ENCODE measurements around the gene NECTIN1.
"Not testable (repeated sequence)": the region's sequence is repeated elsewhere in the genome, so short reads cannot be mapped to it uniquely, and the experiment has no call there.

Gene NECTIN1

DNA sequence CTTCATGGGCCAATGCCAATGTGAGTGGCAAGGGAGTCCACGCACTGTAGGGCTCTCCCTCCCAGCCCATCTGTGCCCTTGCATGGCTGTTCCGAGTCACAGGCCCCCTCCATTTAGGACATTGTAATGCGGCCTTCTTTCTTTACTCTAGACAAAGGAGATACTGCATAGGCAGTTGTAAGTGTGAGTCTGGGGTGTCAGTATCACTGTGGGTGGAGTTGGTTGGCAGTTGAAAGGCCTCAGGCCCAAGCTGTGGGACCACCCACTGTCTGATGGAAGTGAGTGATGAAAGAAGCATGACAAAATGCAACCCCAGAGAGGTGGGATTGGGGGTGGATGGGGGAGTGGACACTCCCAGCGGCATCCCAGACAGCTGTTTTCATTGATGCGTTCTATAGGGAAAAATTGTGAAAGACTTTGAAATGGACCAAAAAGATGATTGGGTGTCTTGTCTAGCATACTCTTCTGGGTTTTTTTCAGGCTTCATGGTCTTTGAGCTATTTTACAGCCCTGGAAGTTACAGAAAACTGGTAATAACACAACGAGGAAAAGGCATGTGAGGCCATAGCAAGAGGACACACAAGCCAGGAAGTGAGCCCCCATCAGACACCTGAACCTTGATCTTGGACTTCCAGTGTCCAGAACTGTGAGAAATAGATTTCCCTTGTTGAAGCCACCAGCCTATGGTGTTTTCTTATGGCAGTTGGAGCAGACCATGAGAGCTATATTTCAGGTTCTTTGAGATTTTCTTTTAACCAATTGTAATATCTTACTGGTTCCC is 114.6 kb downstream of the NECTIN1 start:
- no peak for DNase-seq

- no peak for DNase-seq
These were observed 116.2 kb downstream of the NECTIN1 start for GRCh38 chr11:119612814-119613213.

DNA sequence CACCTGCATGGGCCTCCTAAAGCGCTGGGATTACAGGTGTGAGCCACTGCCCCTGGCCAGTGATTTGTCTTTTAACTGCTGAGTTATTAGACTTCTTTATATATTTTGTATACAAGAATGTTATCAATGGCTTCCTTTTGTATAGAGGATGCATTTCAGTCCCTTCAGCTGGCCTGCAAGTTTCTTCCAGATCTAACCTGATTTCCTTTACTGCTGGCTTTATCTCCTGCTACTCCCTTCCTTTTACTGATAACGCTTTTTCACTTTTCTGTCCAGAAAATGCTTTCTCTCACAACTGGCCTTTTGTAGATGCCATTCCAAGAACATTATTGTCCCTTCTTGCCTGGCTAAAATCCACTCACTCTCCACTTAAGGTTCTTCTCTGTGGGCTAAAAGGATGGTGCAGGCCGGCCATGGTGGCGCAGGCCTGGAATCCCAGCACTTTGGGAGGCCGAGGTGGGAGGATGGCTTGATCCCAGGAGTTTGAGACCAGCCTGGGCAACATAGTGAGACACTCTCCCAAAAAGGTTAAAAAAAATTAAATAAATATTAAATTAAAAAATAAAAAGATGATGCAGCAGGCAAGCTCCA is 118.1 kb downstream of the NECTIN1 start:
- DNase-seq = no peak

DNA sequence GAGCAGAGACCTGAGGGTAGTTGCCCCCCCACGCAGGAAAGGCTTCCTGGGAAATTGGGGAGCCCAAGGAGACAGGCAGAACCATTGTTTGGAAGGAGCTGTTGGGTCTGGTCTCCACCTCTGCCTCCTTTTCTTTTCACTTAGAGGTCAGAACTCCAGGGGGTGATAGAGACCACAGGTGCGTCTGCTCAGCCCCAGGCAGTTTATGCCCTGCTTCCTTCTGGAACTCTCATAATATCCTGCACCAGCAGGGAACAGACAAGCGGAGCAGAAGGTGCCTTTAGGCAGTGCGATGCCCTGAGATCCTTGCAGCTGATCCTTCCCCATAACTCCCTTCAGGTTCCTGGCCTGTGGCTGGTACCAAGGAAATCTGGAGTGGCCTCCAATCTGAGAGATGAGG is 120.2 kb downstream of the NECTIN1 start:
- DNase-seq = no peak

DNA sequence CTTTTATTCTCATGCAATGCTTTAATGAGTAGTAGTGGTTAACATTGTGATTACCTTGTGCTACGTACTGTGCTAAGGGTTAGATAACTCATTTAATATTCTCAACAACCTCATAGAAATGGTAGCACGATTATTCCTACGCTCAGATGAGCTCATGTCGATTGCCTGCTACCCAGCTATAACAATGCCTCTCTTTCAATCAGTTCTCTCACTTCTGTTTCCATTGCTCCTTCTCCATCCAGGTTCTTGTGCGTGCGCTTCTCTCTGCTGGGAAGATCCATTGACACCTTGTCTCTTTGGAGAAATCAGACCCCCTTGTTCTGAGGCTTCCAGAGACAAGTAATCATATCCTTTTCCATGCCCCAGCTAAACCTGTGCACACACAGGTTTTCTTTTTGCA is 120.8 kb downstream of the NECTIN1 start:
- no peak for DNase-seq

DNA sequence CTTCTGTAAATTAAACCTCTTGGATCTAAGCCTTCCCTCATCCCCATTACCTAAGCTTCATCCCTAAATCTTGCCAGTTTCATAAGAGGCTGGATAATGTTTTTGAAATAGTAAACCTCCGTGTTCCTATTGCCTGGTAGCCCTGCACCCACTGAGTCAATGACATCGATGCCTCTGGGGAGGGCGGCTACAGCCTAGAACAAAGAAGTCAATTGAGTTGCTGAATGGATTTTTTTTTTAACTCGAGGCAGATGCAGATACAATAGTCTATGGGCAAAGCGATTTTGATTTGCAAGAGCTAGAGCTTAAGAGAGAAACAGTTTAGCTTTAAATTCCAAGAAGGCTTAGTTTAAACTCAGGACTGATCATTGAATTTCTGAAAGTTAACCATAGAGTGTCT is 121.3 kb downstream of the NECTIN1 start:
- no peak for DNase-seq

DNA sequence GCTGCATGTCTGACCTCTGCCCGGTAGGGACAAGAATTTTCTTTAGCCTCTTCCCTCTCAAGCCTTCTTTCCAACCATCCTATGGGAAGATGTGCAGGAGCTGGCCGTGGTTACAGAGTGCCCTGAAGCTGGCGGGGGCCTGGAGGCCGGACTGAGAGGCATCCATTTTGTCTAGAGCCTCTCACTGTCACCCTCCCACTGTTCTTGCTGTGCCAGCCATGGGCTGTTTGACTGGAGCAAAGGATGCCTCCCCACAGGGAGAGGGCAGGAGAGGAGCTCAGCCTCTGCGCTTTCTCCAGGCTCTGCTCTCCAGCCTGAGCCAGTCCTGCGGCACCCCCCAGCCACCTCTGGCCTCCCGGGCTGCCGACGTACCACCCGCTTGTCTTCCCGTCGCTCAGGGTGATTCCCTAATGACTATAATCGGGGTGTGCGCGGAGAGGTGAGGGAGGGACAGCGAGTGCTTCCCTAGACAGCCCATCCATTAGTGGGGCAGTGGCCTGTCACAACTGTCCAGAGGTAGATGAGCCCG is 123.8 kb downstream of the NECTIN1 start:
- DNase-seq = no peak

DNA sequence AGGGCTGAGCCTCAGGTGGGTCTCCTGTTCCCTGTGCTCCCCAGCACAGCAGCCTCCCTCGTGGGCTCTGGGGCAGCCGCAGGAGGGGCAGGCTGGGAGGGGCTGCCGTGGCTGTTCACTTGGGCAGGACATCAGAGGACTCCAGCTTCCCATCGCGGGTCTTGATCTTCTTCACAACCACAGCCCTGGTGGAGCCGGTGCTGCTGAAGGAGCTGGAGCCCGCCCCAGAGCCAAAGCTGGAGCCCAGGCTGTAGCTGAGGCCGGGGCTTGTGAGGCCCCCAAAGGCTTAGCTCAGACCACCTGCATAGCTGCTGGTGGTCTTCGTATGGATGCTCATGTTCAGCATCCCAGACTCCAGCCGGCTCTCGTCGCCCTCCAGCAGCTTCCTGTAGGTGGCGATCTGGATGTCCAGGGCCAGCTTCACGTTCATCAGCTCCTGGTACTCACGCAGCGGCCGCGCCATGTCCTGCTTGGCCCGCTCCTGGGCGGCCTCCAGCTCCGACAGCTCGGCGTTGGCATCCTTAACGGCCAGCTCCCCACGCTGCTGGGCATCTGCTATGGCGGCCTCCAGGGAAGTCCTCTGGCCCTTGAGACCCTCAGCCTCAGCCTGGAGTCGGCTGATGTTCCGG is 126.1 kb downstream of the NECTIN1 start:
- DNase-seq = no peak

DNA sequence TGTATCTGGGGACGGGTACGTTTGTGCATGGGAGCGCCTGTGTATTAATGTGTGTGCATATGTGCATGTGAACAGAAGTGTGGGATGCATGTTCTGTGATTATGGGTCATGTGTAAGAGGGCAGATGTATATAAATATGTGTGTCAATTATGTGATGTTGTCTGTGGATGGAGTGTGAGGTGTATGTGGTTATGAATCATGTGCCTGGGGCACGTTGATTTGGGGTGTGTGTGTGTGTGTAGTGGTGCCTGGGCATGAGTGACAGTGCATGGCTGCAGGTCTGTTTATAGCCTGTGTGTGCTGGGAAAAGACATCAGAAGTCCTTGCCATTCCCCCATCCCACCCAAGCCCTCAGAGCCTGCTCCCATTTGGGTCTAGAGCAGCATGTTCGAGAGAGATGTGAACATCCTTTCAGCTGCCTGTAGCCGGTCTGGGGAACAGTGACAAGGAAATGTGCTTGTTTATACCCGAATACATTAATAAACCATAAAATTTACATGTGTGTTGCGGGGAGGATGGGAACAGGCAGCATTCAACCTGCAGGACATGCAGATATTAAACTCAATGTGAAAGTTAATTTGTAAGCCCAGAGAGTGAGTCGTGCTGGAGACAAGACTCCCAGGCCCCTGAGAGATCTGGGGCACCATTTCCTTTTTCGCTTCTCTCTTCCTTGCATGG is 129.0 kb downstream of the NECTIN1 start:
- no peak for DNase-seq

- not testable (repeated sequence) for DNase-seq
These were observed 133.1 kb downstream of the NECTIN1 start for GRCh38 chr11:119595941-119596340.

GRCh38 chr11:119594639-119595249 is 134.3 kb downstream of the NECTIN1 start:
- DNase-seq = no peak

GRCh38 chr11:119593346-119593745 is 135.7 kb downstream of the NECTIN1 start:
- DNase-seq = no peak

DNA sequence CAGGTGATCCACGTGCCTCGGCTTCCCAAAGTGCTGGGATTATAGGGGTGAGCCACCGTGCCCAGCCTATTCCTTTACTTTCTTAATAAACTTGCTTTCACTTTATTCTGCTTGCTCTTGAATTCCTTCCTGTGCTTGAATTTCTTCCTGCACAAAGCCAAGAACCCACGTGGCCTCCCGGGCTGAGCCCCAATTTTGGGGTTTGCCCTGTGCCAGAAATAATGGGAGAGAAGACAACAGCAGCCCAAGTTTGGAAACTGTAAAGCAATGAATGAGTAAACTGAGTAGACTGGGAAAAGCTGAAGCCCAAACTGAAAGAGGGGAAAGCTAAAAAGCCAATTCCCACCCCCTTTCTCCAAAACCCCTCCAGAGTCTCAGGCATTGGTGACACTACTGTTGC is 136.4 kb downstream of the NECTIN1 start:
- no peak for DNase-seq

- no peak for DNase-seq
These were observed 137.1 kb downstream of the NECTIN1 start for GRCh38 chr11:119591836-119592310.

DNA sequence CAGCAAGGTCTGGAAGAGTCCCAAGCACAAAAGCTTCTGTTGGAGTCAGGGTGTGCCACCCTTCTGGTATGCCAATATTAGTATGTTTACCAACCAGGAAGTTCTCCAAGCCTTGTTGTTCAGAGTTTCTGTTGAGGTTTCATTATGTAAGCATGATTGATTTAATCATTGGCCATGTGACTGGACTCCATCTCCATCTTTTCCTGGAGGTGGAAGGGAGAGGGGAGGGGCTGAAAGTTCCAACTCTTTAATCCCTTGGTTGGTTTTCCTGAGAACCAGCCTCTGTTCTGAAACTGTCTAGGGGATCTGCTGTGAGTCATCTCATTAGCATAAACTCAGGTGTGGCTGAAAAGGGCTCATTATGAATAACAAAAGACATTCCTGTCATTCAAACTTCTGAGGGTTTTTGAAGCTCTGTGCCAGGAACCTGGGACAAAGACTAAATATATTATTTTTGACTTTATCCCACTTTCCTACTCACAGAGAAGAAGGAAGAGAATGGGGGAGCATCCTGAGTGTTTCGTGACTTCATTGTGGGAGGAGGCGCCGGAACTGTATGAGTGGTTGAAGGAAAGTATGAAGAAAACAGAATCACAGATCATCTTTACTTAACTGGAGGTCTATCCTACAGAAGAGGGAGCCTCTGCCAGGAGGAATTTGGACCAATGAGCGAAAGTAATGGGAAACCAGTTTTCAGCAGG is 138.2 kb downstream of the NECTIN1 start:
- no peak for DNase-seq

- no peak for DNase-seq
These were observed 140.0 kb downstream of the NECTIN1 start for GRCh38 chr11:119589001-119589400.
